HG02678 (cell line): ENCODE measurements around the gene TTC6.
"Not testable (repeated sequence)": the region's sequence is repeated elsewhere in the genome, so short reads cannot be mapped to it uniquely, and the experiment has no call there.

Experiments used
- ATAC-seq: cut with Tn5 transposase; IDR thresholded peaks from one replicate; pipeline ENCODE4 v1.9.1; 2021; ENCODE audit warnings: mild to moderate bottlenecking, moderate library complexity; ENCODE audit not compliant: unreplicated experiment

The TTC6 gene, protein sequence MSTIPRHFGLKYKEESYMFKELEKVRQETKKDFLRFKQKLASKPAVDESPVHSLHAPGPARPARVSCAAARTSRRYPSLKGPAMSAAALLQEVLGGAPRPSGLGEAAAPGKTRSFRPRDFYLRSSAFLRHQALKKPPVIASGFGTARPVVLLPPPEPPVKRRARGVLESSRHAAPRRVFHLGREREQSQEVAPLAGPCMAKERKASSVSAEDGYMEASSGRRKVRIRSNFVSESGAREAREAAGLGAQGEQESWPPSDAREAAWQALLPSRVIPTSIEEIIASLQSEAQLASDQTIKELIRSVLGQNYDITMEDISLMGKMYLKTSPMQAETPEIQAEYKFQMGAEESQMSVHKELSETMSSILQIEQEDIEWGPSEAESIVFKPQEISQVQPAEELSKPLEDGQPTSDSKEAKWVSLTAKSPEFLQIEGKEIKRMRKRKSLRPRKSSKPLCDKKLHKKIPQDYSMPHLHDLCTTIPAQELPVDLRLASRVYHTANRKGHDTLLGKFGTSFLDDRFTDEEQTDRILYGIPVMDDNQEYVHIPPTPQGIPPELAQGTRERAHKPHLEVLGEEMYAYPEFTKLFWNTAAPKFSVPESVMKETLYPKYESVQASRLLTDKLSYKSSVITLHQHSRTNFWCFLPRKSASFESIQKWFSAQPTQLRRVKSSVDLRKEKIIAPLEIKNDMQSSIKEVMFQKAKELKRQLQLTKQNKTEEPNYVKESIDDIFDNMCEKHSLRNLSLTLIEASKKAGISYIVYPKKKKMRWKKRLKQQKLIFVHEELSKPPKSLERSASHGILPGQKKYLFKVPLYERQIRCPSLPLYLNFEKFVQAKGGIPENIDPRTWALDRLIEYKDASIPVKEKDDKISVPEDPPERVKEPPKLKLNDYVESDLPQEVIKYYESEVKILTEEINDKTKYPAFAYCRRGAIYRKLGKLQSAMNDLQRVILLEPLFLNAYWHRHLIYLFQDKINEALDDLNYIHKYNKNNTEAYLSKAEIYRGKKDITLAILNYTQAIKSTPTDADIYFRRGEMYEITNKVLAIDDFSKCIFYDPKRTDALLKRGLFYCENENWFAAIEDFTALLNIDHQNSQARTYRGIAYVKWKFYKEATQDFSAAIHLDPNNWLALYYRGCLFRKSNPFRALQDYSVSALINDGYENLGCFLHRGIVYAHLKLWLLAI (N-terminal part only)

DNA sequence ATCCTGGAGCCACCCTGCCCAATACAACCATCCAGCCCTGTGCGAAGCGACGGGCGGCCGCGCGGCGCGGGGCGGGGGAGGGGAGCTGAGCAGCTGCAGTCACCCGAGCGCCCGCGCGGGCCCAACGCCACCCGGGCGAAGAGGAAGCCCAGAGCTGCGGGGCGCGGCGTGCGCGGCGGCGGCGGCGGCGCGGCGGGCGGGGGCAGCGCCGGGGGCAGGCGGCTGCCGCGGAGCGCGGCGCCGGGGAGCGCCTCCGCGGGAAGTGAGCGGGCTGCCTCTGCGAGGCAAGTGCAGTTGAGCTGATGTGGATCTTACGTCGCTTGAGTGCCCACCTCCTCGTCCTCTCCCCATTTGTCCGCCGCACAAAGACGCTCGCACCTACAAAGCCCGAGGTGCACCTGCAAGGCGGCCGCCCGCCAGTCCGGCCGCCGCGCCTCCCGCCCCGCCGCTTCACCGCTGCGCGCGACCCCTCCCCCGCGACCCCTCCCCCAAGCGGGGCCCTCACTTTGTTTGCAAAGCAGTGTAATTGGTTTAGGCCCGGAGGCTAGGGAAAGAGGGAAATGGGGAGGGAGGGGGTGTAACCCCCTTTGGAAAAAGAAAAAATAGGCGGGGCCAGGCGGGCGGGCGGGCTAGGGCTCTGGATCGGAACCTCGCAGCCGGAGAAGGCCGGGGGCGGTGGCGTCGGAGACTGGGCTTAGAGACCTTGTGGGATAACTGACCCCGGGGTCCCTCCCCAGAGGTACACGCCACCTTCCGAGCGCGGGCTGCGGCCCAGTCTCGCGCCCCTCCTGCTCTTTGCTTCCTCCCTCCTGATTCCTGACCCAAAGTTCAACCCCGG, at the start of gene TTC6, which contains the start of gene FOXA1:
TSS of gene TTC6 (plus strand) at position 659 of the 838 bp plus-strand sequence. CDS start 26,436 bp downstream, outside the sequence.
TSS of gene FOXA1 (minus strand) at position 279 of the 838 bp plus-strand sequence. CDS start at position 2, 277 bp downstream.
- no peak for ATAC-seq

- ATAC-seq: no peak
Observed at GRCh38 chr14:37546621-37547447, 48.6 kb upstream of the TTC6 start.

DNA sequence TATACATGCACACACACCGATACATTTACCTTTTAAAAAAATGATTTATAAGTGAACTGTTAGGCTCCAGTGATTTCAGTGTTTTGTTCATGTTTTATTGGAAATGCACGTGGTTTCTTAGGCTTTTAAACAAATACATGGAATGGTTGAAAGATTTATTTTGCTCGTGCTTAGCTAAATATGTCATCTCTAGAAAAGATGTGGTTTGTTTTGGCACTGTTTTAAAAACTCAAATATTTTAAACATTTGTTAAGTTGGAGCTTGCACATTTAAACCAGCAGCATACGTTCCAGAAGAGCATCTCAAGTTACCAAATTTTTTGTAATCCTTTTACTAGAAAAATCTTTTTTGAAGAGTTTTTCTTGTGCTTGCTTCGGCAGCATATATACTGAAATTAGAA, 44.9 kb upstream of the TTC6 start:
- no peak for ATAC-seq

DNA sequence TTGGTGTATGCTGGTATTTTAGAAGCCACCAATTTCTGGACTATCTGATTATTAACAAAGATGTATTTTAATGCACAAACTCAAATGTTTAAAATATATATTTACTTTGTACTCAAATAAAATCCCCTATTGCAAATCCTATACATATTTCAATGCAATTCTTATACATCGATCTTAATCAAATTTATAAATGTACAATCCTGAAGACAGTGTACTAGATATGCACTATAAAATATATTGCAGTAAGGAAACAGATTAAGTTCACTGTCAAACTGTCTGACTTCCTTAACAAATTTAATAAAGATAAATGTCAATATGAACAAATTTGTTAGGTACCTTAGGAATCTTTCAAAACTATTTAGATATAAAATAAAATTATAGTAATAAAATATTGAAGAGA, 44.3 kb upstream of the TTC6 start:
- ATAC-seq: no peak

DNA sequence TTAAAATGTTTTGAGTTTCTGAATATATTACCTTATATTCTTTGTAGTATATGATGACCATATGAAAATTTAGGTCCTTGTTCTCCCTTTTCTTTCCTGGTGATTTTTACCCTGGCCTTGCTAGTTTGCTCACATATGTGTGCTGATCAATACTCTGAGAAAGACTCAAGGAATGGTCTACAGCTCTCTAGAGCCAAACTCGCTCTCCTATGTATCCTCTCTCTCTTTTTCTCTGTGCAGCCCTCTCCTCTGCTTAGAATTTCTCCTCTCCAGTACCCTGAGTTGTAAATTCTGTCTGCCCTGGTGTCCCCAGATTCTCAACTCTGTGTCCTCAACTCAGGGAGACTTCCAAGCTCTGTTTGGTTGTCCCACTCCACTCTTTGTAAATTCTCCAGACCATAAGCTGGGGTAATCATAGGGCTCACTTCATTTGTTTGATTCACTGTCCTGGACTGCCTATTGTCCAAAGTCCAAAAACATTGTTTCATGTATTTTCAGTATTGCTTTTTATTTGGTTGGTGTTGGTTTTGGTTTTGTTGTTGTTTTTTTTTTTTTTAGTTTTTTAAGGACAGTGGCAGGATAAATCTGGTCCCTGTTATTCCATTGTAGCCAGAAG, 41.4 kb upstream of the TTC6 start:
- no peak for ATAC-seq

- not testable (repeated sequence) for ATAC-seq
Observed at GRCh38 chr14:37555596-37555995, 39.8 kb upstream of the TTC6 start.

- no peak for ATAC-seq
Observed at GRCh38 chr14:37558740-37559139, 36.7 kb upstream of the TTC6 start.

GRCh38 chr14:37559386-37559785, 36.0 kb upstream of the TTC6 start:
- no peak for ATAC-seq

- no peak for ATAC-seq
Observed at GRCh38 chr14:37563189-37563588, 32.2 kb upstream of the TTC6 start.

DNA sequence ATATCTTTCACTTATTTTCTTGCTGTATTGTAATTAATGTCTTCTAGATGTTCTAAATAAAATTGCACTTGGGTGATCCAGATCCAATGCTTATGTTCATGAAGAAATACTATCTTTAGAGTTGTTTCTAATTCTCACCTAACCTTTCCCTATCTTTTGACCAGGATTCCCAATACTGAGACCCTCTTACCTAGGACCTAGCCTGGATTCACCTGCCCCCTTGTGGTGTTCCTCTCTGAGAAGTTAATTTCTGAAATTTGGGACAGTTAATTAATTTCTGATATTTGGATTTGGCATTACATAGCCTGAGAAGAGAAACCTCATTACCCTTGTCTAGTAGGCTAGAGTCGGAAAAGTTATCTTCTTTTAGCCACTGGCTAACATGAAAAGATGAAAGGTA, 29.9 kb upstream of the TTC6 start:
- ATAC-seq: no peak

- no peak for ATAC-seq
Observed at GRCh38 chr14:37566811-37567371, 28.5 kb upstream of the TTC6 start.

- ATAC-seq: no peak
Observed at GRCh38 chr14:37569729-37570128, 25.7 kb upstream of the TTC6 start.

- no peak for ATAC-seq
Observed at GRCh38 chr14:37571391-37571790, 24.0 kb upstream of the TTC6 start.

GRCh38 chr14:37573356-37573755, 22.1 kb upstream of the TTC6 start:
- no peak for ATAC-seq

DNA sequence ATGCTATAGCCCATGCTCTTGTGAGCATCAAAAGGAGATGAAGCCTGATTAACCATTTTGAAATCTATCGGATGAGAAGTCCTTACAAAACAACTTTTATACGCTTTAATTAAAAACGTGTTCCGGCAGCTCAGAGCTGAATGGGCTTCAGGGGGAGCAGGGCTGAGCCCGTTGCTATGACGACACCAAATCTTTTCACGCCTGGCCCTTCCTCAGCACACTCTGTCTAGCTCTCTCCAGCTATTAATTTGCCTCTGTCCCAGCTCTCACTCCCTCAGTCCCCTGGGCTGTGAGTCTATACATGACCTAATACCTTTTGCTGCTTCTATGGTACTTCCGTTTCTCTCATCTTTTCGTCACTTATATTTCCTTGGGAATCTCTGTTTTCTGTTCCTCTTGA, 16.2 kb upstream of the TTC6 start:
- ATAC-seq: no peak

- ATAC-seq: no peak
Observed at GRCh38 chr14:37580146-37580545, 15.3 kb upstream of the TTC6 start.

DNA sequence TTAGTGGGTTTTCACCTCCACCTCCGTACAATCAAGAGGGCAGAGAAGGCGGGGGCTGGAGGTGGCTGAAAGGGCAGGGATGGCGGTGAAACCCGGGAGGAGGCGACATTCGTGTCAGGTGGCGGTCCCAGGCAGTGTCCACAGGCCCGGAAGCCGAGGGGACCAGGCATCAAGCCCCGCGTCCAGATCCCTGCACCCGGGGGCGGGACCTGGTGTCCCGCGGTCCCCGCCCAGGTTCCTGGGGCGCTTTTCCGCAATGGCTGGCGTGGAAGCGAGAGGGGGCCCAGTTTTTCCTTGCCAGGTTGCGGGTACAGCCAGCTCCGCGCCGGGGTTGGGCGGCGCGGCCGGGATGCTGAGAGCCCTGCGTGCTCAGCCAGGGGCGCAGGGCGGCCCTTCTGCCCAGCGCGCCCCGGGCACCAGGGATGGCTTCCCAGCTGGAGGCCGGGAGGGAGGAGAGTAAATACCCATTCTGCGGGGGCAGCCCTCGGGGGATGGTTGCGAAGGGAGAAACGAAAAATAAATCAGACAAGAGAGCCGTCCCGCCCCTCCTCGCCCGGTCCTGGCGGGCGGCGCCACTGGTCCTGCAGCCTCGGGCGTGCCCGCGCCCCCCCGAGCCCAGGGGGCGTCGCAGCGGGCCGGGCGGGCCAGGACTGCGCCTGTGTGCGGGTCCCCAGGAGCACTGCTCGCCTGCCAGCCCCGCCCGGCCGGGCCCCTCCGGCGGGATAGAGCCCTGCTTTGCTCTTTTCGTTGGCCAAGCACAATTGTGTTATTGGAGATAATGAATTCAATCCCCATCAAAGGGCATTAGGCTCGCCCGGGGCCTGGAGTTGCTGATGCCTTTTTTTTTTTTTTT, 11.8 kb upstream of the TTC6 start:
- ATAC-seq: no peak
